ENCODE data around the gene MOB1B. TPM values are rescaled to one million over a fixed set of nuclear protein-coding genes. Genes with fewer than 3 reads are reported as not detected.
"Not testable (repeated sequence)": the region's sequence is repeated elsewhere in the genome, so short reads cannot be mapped to it uniquely, and the experiment has no call there.

Gene MOB1B
- total RNA-seq, 1 donor from 2014 or later: 28.8 TPM

GRCh38 chr4:70885174-70885573, 17.0 kb upstream of the MOB1B start:
- Mint-ChIP-seq H3K27me3 (ENCODE audit: low read depth) (no peaks in the 10 kb centered on the region), H3K9me3 (ENCODE audit: low read depth) (peaks cover 3% of the 10 kb centered on the region), H3K4me3 (ENCODE audit: unreplicated experiment) (no peak overlapping the region), H3K4me1 (ENCODE audit: low read depth) (no peaks in the 10 kb centered on the region), H3K36me3 (ENCODE audit: low read depth) (no peaks in the 10 kb centered on the region), H3K27ac (ENCODE audit: unreplicated experiment) (no peak overlapping the region)
- no peak for TF ChIP-seq CTCF (IDR thresholded peaks at IDR 0.05)
- DNase-seq (ENCODE audit: low spot score): no peak

- no peaks in the 10 kb centered on the region for H3K36me3 Mint-ChIP-seq (ENCODE audit: low read depth)
- no peak overlapping the region for H3K27ac Mint-ChIP-seq (ENCODE audit: unreplicated experiment)
These were observed 9.9 kb upstream of the MOB1B start for GRCh38 chr4:70892086-70892769.

GRCh38 chr4:70893790-70894189, 8.4 kb upstream of the MOB1B start:
- no peaks in the 10 kb centered on the region for H3K27me3 Mint-ChIP-seq (ENCODE audit: low read depth)
- TF ChIP-seq CTCF (IDR thresholded peaks at IDR 0.05): no peak
- H3K36me3 Mint-ChIP-seq (ENCODE audit: low read depth): no peaks in the 10 kb centered on the region
- no peak overlapping the region for H3K4me3 Mint-ChIP-seq (ENCODE audit: unreplicated experiment)
- no peaks in the 10 kb centered on the region for H3K9me3 Mint-ChIP-seq (ENCODE audit: low read depth)
- DNase-seq (ENCODE audit: low spot score): no peak
- H3K4me1 Mint-ChIP-seq (ENCODE audit: low read depth): peaks cover 11% of the 10 kb centered on the region
- H3K27ac Mint-ChIP-seq (ENCODE audit: unreplicated experiment): no peak overlapping the region

More at GRCh38 chr4:70892086-70892769, 9.9 kb upstream of the MOB1B start:
- no peak for DNase-seq (ENCODE audit: low spot score)
- Mint-ChIP-seq H3K4me1 (ENCODE audit: low read depth) (peaks cover 11% of the 10 kb centered on the region), H3K27me3 (ENCODE audit: low read depth) (no peaks in the 10 kb centered on the region), H3K9me3 (ENCODE audit: low read depth) (no peaks in the 10 kb centered on the region), H3K4me3 (ENCODE audit: unreplicated experiment) (no peak overlapping the region)
- TF ChIP-seq CTCF (IDR thresholded peaks at IDR 0.05): no peak

GRCh38 chr4:70895405-70895804, 6.8 kb upstream of the MOB1B start:
- no peaks in the 10 kb centered on the region for H3K27me3 Mint-ChIP-seq (ENCODE audit: low read depth)
- no peak overlapping the region for H3K27ac Mint-ChIP-seq (ENCODE audit: unreplicated experiment)
- TF ChIP-seq CTCF (IDR thresholded peaks at IDR 0.05): no peak
- DNase-seq (ENCODE audit: low spot score): no peak
- H3K9me3 Mint-ChIP-seq (ENCODE audit: low read depth): no peaks in the 10 kb centered on the region
- peaks cover 11% of the 10 kb centered on the region for H3K4me1 Mint-ChIP-seq (ENCODE audit: low read depth)
- H3K4me3 Mint-ChIP-seq (ENCODE audit: unreplicated experiment): no peak overlapping the region
- H3K36me3 Mint-ChIP-seq (ENCODE audit: low read depth): no peaks in the 10 kb centered on the region

- Mint-ChIP-seq H3K9me3 (ENCODE audit: low read depth) (no peaks in the 10 kb centered on the region), H3K27me3 (ENCODE audit: low read depth) (no peaks in the 10 kb centered on the region), H3K36me3 (ENCODE audit: low read depth) (no peaks in the 10 kb centered on the region), H3K4me1 (ENCODE audit: low read depth) (peaks cover 11% of the 10 kb centered on the region), H3K4me3 (ENCODE audit: unreplicated experiment) (no peak overlapping the region), H3K27ac (ENCODE audit: unreplicated experiment) (peak overlapping the region; percentile 1)
- TF ChIP-seq CTCF (IDR thresholded peaks at IDR 0.05): no peak
- DNase-seq (ENCODE audit: low spot score): no peak
These were observed 6.2 kb upstream of the MOB1B start for GRCh38 chr4:70895811-70896491.

- H3K4me3 Mint-ChIP-seq (ENCODE audit: unreplicated experiment); H3K27ac Mint-ChIP-seq (ENCODE audit: unreplicated experiment); H3K27me3 Mint-ChIP-seq (ENCODE audit: low read depth); DNase-seq (ENCODE audit: low spot score); H3K36me3 Mint-ChIP-seq (ENCODE audit: low read depth); H3K9me3 Mint-ChIP-seq (ENCODE audit: low read depth): not testable (repeated sequence)
- peaks cover 24% of the 10 kb centered on the region for H3K4me1 Mint-ChIP-seq (ENCODE audit: low read depth)
These were observed 3.6 kb upstream of the MOB1B start for GRCh38 chr4:70898581-70898980.
